Stimulated activated CD4-positive, alpha-beta T cell treated with anti-CD3 and anti-CD28 coated beads, Interleukin-4, amount 100 ng/mL, for 48 hours (primary cell): ENCODE data around the gene DGKG.

Source experiments
- DNase-seq, 2 donors: peaks; one replicate each; pipeline ENCODE4 v3.0.0-alpha.2; 2020; ENCODE audit warnings: low read depth in 2 of 2

DGKG gene

DNA sequence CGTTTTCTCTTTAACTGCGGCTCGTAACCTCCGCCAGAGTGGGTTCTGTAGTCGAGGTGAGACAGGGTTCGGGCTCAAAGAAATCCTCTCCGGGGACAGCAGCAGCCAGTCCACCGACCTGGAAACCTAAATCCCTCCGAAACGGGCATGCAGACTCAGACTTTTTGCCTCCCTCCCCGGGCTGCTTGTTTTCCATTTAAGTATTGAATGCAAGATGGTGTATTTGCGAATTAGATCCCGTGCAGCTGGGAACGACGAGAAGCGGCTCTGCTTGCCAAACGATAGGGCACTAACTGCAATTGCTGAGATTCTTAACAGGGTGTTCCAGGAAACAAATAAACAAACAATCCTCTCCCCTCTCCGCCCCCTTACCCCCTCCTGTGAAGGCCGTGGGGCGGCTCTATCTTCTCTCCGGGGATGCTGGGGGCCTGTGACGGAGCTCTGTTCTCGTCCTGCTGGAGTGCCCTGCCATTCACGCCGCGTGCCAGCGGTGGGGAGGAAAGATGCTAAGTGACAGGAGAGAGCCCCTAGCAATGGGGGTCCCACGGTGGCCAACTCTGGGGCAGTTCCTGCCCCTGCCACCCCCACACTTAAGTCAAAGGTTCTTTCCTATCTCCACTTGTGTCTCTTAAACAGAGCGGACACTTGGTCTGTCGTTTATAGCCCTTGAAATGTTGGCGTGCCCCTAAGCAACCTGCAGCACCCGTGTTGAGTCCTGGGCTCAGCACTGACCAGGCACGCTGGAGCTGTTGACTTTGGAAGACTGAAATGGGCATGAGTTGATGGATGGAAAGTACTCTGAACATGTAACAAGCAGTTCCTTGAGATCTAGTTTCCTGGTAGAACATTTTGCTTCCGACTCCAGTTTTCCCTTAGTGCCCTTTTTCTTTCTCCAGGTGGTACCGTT lies 251.9 kb downstream of the DGKG start:
- DNase-seq = no peak

GRCh38 chr3:186108941-186109865 lies 252.8 kb downstream of the DGKG start, which contains the start of gene ETV5:
TSS of gene ETV5 (minus strand) at chr3:186109089. CDS start at chr3:186105868, 3,221 bp downstream.
- DNase-seq = peak; percentile 85 to 90

GRCh38 chr3:186108106-186108940 lies 253.7 kb downstream of the DGKG start:
- peak in 1 of 2 donors; percentile 5 for DNase-seq

DNA sequence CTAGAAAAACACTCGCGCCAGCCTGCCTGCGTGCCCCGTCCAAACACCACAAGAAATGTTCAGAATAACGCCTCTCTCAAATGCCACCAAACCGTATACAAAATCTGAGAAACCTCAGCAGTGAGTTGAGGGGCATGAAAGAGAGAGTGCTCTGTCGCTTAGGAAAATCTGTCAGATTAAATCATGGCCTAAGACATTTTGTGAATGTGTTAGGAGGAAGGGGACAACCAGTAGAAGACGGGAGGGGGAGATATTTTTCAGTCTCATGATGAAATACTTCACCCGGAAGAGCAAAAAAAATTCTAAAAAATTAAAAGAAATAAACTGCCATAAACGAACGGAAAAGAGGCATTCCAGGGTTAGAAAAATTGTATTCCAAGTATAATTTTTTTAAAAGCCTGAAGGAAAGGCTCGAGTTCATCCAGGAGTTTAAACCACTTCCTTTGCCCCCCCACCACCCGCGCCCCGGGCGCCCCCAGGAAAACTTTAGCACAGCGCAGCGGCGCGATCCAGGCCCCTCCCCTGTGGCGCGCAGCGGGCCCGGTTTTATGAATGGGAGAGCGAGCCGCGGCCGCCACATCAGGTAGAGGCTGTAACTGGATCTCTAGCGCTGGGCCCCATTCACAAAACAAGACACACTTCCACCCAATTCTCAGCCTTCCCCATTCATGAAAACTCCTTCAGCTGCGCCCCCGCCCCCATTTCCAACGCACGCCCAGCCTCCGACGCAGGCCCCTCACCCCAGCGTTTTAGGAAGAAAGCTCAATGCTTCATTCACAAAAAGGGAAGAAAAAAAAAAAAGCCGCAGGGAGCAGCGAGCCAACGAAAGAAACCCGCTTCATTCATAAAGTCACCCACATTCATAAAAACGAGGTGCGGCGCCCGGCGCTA lies 254.6 kb downstream of the DGKG start:
- DNase-seq = peak; percentile 33 to 34

GRCh38 chr3:186105543-186105942 lies 256.5 kb downstream of the DGKG start:
- no peak for DNase-seq

DNA sequence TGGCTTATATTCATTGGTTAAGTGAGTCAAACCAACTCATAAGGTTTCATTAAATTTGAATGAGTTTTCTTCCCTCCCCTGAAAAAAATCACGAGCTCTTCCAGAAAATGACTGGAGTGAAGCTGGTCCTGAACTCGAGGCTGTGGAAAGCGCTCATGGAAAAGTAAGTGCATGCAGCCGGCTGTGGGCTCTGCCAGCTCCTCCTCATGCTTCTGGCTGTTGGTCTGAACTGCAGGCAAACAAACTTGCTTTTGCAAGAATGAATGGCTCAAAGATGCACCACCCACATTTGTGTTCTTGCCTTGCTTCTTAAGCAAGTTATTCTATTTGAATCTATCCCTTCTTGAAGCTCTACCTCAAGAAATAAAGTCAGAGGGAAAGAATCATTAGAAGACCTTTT lies 259.3 kb downstream of the DGKG start:
- DNase-seq = no peak

GRCh38 chr3:186100398-186100797 lies 261.6 kb downstream of the DGKG start:
- DNase-seq = no peak

- no peak for DNase-seq
Observed at GRCh38 chr3:186099178-186099577, 262.9 kb downstream of the DGKG start.

- no peak for DNase-seq
Observed at GRCh38 chr3:186098740-186099139, 263.3 kb downstream of the DGKG start.

DNA sequence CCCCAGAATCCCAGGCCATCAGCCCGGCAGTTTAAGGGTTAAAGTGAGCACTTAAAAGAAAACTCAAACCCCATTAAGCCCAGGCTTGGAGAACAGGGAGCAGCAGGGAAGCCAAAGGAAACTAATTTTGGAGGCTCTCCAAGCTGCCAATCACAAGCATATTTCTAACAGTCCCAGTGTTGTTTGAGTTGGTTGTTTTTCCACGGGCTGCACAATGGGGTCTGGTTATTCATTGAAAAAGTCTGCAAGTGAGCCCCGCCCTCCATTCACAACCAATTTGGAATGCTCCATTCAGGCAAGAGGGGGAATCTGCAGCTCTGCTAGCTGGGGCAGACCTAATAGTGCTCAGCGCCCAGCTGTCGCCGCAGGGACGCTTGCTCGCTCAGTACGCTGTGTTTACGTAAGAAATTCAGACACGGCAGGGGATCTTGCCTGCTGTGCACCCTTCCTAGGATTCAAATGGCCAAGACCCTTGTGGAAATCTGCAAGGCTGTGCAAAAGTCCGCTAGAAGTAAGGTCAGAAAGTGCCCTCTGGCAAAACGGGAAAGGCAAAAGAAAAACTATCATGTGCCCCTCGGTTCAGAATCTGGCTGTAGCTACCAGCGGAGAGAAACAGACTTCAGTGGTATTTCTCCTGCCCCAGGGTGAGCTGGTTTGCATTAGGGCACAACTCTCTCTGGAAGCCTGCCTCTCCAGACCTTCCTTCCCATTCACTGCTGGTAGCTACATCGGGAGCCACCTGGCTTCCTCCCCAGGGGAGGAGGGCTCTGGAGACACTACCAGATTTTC lies 264.2 kb downstream of the DGKG start:
- DNase-seq = no peak

DNA sequence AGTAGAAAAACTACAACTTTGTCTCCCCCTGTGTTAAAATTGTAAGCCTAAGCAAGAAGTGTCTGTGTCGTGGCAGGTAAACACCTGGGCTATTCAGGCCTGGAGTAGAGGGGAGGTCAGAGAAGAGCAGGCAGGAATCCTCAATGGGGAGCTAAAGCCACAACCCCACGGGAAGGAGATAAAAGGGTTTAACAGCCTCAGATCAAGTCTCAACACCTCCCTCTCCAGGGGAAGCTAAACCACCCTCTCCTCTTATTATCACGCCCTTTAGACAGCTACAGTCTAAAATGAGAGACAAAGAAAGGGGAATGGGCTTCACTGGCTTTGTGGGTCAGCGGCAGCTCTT lies 264.7 kb downstream of the DGKG start:
- no peak for DNase-seq
